ENCODE measurements around the gene TASOR2. TPM values are rescaled to one million over a fixed set of nuclear protein-coding genes. Genes with fewer than 3 reads are reported as not detected.

TASOR2 gene
- total and polyA plus RNA-seq, 9 of the 15 experiments (the other 6 are each of a cell fraction or from before 2014, with no cell fraction given) = 12.7 to 75.3 (median 52.3) TPM

DNA sequence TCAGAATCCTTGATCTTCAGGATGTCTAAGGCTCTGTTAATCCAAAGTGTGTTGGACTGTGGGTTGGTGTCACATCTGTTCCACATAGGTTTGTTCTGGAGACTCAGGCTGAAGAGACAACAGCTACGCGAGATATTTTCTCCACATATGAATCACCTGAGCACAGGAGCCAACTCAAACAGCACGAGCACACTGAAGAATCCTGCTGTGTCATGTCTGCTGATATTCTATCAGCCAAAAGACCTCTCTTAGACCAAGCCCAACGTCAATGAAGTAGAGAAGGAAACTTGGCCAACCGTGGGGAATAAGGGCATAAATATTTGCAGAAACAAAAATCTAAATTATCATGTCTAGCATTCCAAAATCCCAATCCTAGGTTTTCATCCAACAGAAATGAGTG lies 2.7 kb upstream of the TASOR2 start (continued):
- TF ChIP-seq ZNF224 (CRISPR knock-in tag; IDR thresholded peaks at IDR 0.05) (no peak), MTA1 (IDR thresholded peaks at IDR 0.05; ENCODE audit: borderline replicate concordance) (no peak), HDAC6 (IDR thresholded peaks at IDR 0.05; ENCODE audit: low read depth, low read length) (no peak), ZNF197 (CRISPR knock-in tag; IDR thresholded peaks at IDR 0.05; ENCODE audit: low read depth) (no peak), POLR3A (IDR thresholded peaks at IDR 0.05; ENCODE audit: borderline replicate concordance, extremely low read depth, insufficient read depth, insufficient read length) (no peak), TBL1XR1 (IDR thresholded peaks at IDR 0.05; ENCODE audit: low read length in 2 of 2) (no peak), TAF9B (IDR thresholded peaks at IDR 0.05; ENCODE audit: partially characterized antibody) (no peak), TCFL5 (CRISPR knock-in tag; conservative IDR thresholded peaks at IDR 0.05) (no peak), CBX3 (IDR thresholded peaks at IDR 0.05; ENCODE audit: borderline replicate concordance in 1 of 2, low read length in 2 of 2) (0 out of 3 replicates have a peak, but pooled peaks of 1 of the 2 experiments have one; percentile 42), CEBPB (tag; IDR thresholded peaks at IDR 0.05) (no peak), SPI1 (IDR thresholded peaks at IDR 0.05; ENCODE audit: borderline replicate concordance, low read depth, low read length) (no peak), POLR3G (IDR thresholded peaks at IDR 0.05; ENCODE audit: extremely low read depth, insufficient read length, insufficient replicate concordance) (no peak), ARID1B (IDR thresholded peaks at IDR 0.05) (peak; percentile 36; the same call in 1 of the 2 replicates)
- TF ChIP-seq, protein P1, sequence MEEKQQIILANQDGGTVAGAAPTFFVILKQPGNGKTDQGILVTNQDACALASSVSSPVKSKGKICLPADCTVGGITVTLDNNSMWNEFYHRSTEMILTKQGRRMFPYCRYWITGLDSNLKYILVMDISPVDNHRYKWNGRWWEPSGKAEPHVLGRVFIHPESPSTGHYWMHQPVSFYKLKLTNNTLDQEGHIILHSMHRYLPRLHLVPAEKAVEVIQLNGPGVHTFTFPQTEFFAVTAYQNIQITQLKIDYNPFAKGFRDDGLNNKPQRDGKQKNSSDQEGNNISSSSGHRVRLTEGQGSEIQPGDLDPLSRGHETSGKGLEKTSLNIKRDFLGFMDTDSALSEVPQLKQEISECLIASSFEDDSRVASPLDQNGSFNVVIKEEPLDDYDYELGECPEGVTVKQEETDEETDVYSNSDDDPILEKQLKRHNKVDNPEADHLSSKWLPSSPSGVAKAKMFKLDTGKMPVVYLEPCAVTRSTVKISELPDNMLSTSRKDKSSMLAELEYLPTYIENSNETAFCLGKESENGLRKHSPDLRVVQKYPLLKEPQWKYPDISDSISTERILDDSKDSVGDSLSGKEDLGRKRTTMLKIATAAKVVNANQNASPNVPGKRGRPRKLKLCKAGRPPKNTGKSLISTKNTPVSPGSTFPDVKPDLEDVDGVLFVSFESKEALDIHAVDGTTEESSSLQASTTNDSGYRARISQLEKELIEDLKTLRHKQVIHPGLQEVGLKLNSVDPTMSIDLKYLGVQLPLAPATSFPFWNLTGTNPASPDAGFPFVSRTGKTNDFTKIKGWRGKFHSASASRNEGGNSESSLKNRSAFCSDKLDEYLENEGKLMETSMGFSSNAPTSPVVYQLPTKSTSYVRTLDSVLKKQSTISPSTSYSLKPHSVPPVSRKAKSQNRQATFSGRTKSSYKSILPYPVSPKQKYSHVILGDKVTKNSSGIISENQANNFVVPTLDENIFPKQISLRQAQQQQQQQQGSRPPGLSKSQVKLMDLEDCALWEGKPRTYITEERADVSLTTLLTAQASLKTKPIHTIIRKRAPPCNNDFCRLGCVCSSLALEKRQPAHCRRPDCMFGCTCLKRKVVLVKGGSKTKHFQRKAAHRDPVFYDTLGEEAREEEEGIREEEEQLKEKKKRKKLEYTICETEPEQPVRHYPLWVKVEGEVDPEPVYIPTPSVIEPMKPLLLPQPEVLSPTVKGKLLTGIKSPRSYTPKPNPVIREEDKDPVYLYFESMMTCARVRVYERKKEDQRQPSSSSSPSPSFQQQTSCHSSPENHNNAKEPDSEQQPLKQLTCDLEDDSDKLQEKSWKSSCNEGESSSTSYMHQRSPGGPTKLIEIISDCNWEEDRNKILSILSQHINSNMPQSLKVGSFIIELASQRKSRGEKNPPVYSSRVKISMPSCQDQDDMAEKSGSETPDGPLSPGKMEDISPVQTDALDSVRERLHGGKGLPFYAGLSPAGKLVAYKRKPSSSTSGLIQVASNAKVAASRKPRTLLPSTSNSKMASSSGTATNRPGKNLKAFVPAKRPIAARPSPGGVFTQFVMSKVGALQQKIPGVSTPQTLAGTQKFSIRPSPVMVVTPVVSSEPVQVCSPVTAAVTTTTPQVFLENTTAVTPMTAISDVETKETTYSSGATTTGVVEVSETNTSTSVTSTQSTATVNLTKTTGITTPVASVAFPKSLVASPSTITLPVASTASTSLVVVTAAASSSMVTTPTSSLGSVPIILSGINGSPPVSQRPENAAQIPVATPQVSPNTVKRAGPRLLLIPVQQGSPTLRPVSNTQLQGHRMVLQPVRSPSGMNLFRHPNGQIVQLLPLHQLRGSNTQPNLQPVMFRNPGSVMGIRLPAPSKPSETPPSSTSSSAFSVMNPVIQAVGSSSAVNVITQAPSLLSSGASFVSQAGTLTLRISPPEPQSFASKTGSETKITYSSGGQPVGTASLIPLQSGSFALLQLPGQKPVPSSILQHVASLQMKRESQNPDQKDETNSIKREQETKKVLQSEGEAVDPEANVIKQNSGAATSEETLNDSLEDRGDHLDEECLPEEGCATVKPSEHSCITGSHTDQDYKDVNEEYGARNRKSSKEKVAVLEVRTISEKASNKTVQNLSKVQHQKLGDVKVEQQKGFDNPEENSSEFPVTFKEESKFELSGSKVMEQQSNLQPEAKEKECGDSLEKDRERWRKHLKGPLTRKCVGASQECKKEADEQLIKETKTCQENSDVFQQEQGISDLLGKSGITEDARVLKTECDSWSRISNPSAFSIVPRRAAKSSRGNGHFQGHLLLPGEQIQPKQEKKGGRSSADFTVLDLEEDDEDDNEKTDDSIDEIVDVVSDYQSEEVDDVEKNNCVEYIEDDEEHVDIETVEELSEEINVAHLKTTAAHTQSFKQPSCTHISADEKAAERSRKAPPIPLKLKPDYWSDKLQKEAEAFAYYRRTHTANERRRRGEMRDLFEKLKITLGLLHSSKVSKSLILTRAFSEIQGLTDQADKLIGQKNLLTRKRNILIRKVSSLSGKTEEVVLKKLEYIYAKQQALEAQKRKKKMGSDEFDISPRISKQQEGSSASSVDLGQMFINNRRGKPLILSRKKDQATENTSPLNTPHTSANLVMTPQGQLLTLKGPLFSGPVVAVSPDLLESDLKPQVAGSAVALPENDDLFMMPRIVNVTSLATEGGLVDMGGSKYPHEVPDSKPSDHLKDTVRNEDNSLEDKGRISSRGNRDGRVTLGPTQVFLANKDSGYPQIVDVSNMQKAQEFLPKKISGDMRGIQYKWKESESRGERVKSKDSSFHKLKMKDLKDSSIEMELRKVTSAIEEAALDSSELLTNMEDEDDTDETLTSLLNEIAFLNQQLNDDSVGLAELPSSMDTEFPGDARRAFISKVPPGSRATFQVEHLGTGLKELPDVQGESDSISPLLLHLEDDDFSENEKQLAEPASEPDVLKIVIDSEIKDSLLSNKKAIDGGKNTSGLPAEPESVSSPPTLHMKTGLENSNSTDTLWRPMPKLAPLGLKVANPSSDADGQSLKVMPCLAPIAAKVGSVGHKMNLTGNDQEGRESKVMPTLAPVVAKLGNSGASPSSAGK (IDR thresholded peaks at IDR 0.05) = peak; percentile 32
- TF ChIP-seq, protein P2, sequence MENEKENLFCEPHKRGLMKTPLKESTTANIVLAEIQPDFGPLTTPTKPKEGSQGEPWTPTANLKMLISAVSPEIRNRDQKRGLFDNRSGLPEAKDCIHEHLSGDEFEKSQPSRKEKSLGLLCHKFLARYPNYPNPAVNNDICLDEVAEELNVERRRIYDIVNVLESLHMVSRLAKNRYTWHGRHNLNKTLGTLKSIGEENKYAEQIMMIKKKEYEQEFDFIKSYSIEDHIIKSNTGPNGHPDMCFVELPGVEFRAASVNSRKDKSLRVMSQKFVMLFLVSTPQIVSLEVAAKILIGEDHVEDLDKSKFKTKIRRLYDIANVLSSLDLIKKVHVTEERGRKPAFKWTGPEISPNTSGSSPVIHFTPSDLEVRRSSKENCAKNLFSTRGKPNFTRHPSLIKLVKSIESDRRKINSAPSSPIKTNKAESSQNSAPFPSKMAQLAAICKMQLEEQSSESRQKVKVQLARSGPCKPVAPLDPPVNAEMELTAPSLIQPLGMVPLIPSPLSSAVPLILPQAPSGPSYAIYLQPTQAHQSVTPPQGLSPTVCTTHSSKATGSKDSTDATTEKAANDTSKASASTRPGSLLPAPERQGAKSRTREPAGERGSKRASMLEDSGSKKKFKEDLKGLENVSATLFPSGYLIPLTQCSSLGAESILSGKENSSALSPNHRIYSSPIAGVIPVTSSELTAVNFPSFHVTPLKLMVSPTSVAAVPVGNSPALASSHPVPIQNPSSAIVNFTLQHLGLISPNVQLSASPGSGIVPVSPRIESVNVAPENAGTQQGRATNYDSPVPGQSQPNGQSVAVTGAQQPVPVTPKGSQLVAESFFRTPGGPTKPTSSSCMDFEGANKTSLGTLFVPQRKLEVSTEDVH (IDR thresholded peaks at IDR 0.05; ENCODE audit: low read depth, partially characterized antibody) = no peak

Data from K562 (cell line).